GM12878 (cell line): Measurements from ENCODE around the gene MTFP1. TPM values are rescaled to one million over a fixed set of nuclear protein-coding genes. Genes with fewer than 3 reads are reported as not detected.

ENCODE experiments used
- ATAC-seq: fragments of 200-7000 bp; cut with Tn5 transposase; 3 replicates; pipeline ENCODE4 v1.9.1; 2020; ENCODE audit warnings: mild to moderate bottlenecking, moderate library complexity
- BruUV-seq: library from RNA; stranded (reverse); fragments of 400-500 nt; replicated peaks from 2 replicates; lab custom pipeline; 2021; lab: Mats Ljungman, UMichigan
- CTCF ChIA-PET: fragments of 300-600 bp; sonication (Branson Sonifier 250); formaldehyde crosslinking; extraction: SDS; loops from one replicate; lab custom pipeline; 2021; ENCODE audit warnings: inconsistent platforms; lab: Yijun Ruan, JAX
- POLR2A ChIA-PET: fragments of 350-600 bp; formaldehyde crosslinking; extraction: SDS; loops from one replicate; lab custom pipeline; 2021; ENCODE audit warnings: inconsistent platforms; lab: Charles Lee
- RAD21 ChIA-PET: fragments of 300-600 bp; sonication (Branson Sonifier 250); formaldehyde crosslinking; loops from one replicate; lab custom pipeline; 2023; ENCODE audit warnings: antibody characterized with exemption; ENCODE audit not compliant: unreplicated experiment; lab: Charles Lee
- SMC1A ChIA-PET: fragments of 300-600 bp; sonication (Branson Sonifier 250); formaldehyde crosslinking; loops from one replicate; lab custom pipeline; 2023; ENCODE audit not compliant: unreplicated experiment, uncharacterized antibody; lab: Charles Lee
- DNase-seq: peaks from one replicate; pipeline ENCODE4 v3.0.0-alpha.2; 2011; ENCODE audit warnings: low read depth, low spot score
- FAIRE-seq: peaks from 3 replicates; lab custom pipeline; 2011; peaks lifted over from hg19 to GRCh38; lab: Jason Lieb, UNC
- H2AFZ ChIP-seq: 2 replicates; pipeline ENCODE4 v1.6.0; 2011; ENCODE audit warnings: low read depth, low read length, control low read depth; ENCODE audit not compliant: control insufficient read depth
- H3K27ac ChIP-seq: 2 replicates; pipeline ENCODE4 v1.5.1; 2011; ENCODE audit warnings: control low read depth; ENCODE audit not compliant: control insufficient read depth, insufficient read depth
- H3K27me3 ChIP-seq, 2 experiments: replicated peaks in 1 of 2; 2 replicates each; pipeline versions ENCODE4 v1.6.0 to v1.6.1; 2011; ENCODE audit warnings: low read length in 1 of 2; ENCODE audit not compliant: control insufficient read depth in 2 of 2, insufficient read depth in 2 of 2
- H3K36me3 ChIP-seq, 2 experiments: 2 replicates each; pipeline ENCODE4 v1.5.1; 2011; ENCODE audit warnings: low read length in 1 of 2; ENCODE audit not compliant: control insufficient read depth in 2 of 2, insufficient read depth in 2 of 2
- H3K4me1 ChIP-seq: 2 replicates; pipeline ENCODE4 v1.6.1; 2011; ENCODE audit warnings: mild to moderate bottlenecking, low read length, moderate library complexity, mixed read lengths; ENCODE audit not compliant: control insufficient read depth, insufficient read depth
- H3K4me2 ChIP-seq: 2 replicates; pipeline ENCODE4 v1.6.0; 2011; ENCODE audit warnings: control low read depth; ENCODE audit not compliant: control insufficient read depth, insufficient read depth
- H3K4me3 ChIP-seq: fragments of 200-600 bp; sonication (generic); 2 replicates; pipeline ENCODE4 v1.5.1; 2016
- H3K79me2 ChIP-seq: 2 replicates; pipeline ENCODE4 v1.6.0; 2011; ENCODE audit warnings: low read length; ENCODE audit not compliant: control insufficient read depth, insufficient read depth
- H3K9ac ChIP-seq: 2 replicates; pipeline ENCODE4 v1.8.0; 2011; ENCODE audit warnings: low read length, control low read depth, mixed read lengths; ENCODE audit not compliant: control insufficient read depth, insufficient read depth
- H3K9me3 ChIP-seq: replicated peaks from 3 replicates; pipeline ENCODE4 v1.5.1; 2011; ENCODE audit warnings: mild to moderate bottlenecking, low read length; ENCODE audit not compliant: control insufficient read depth, insufficient read depth
- H4K20me1 ChIP-seq: 2 replicates; pipeline ENCODE4 v1.6.0; 2011; ENCODE audit not compliant: control insufficient read depth, insufficient read depth
- ATF2 ChIP-seq: IDR thresholded peaks from 2 replicates; pipeline ENCODE4 v1.6.1; 2012; ENCODE audit warnings: low read length, inconsistent platforms
- BRCA1 ChIP-seq: IDR thresholded peaks from 2 replicates; pipeline ENCODE4 v1.6.1; 2011; ENCODE audit warnings: low read depth, low read length, improper control_type of control experiment
- CHD1 ChIP-seq: IDR thresholded peaks from 2 replicates; pipeline ENCODE4 v1.6.1; 2012; ENCODE audit warnings: low read depth, low read length, improper control_type of control experiment
- CREB1 ChIP-seq: IDR thresholded peaks from 2 replicates; pipeline ENCODE4 v1.6.1; 2012; ENCODE audit warnings: low read depth, mild to moderate bottlenecking, inconsistent platforms
- CREM ChIP-seq: IDR thresholded peaks from 2 replicates; pipeline ENCODE4 v1.6.1; 2014; ENCODE audit warnings: antibody characterized with exemption, low read depth
- CTCF ChIP-seq, 3 experiments: IDR thresholded peaks in 2 of 3; conservative IDR thresholded peaks in 1 of 3; 2 replicates each; pipeline ENCODE4 v1.5.1; 2011; ENCODE audit warnings: low read depth in 3 of 3, low read length in 3 of 3, mild to moderate bottlenecking in 3 of 3, control low read depth in 2 of 3, moderate library complexity in 2 of 3, inconsistent platforms in 1 of 3, mixed read lengths in 1 of 3; ENCODE audit not compliant: control insufficient read depth in 2 of 3, insufficient read depth in 1 of 3; ENCODE audit errors: extremely low read depth in 1 of 3
- HCFC1 ChIP-seq: fragments of 150-350 bp; IDR thresholded peaks from 2 replicates; pipeline ENCODE4 v1.6.1; 2014; ENCODE audit warnings: low read length
- LARP7 ChIP-seq: fragments of 450-650 bp; IDR thresholded peaks from 2 replicates; pipeline ENCODE4 v1.6.1; 2017; ENCODE audit warnings: mild to moderate bottlenecking
- MEF2B ChIP-seq: fragments of 450-650 bp; IDR thresholded peaks from 2 replicates; pipeline ENCODE4 v1.6.1; 2018; ENCODE audit warnings: mild to moderate bottlenecking, moderate library complexity; ENCODE audit not compliant: partially characterized antibody, poor library complexity, severe bottlenecking
- NFIC ChIP-seq: IDR thresholded peaks from 2 replicates; pipeline ENCODE4 v1.6.1; 2012; ENCODE audit warnings: low read depth, mild to moderate bottlenecking, inconsistent platforms, low read length, moderate library complexity
- NFXL1 ChIP-seq: fragments of 450-650 bp; IDR thresholded peaks from 2 replicates; pipeline ENCODE4 v1.6.1; 2017; ENCODE audit warnings: antibody characterized with exemption, mild to moderate bottlenecking, borderline replicate concordance
- NR2C2 ChIP-seq: IDR thresholded peaks from 2 replicates; pipeline ENCODE4 v1.6.1; 2011; ENCODE audit warnings: borderline replicate concordance, low read depth; ENCODE audit not compliant: control insufficient read depth, insufficient read length
- RBBP5 ChIP-seq: fragments of 200-600 bp; sonication (generic); conservative IDR thresholded peaks from 2 replicates; pipeline ENCODE4 v1.6.1; 2016
- RELB ChIP-seq: fragments of 450-650 bp; IDR thresholded peaks from 2 replicates; pipeline ENCODE4 v1.6.1; 2017; ENCODE audit warnings: low read depth, mild to moderate bottlenecking, moderate library complexity
- SREBF1 ChIP-seq: IDR thresholded peaks from 2 replicates; pipeline ENCODE4 v1.6.1; 2012; ENCODE audit warnings: mild to moderate bottlenecking, low read length
- TARDBP ChIP-seq: IDR thresholded peaks from 2 replicates; pipeline ENCODE4 v1.6.1; 2016; ENCODE audit warnings: borderline replicate concordance
- USF1 ChIP-seq: IDR thresholded peaks from 2 replicates; pipeline ENCODE4 v1.6.1; 2011; ENCODE audit warnings: borderline replicate concordance, low read depth, mild to moderate bottlenecking, moderate library complexity, mixed read lengths, low read length; ENCODE audit not compliant: insufficient read depth; ENCODE audit errors: extremely low read length
- ZNF24 ChIP-seq: fragments of 450-650 bp; IDR thresholded peaks from 2 replicates; pipeline ENCODE4 v1.6.1; 2017; ENCODE audit warnings: antibody characterized with exemption, mild to moderate bottlenecking
- WGBS: methylation state at CpG from one replicate; pipeline ENCODE4 v1.1.6; 2016; ENCODE audit warnings: low lambda C conversion rate; ENCODE audit not compliant: insufficient replicate concordance, insufficient coverage; ENCODE audit errors: missing lambda C conversion rate; 5-methylcytosine and 5-hydroxymethylcytosine counted together
- in situ Hi-C: fragments of 300-500 bp; cut with MboI; formaldehyde crosslinking; loops from 9 replicates; pipeline ENCODE4 v1.14.3; 2018; ENCODE audit warnings: mixed read lengths
- intact Hi-C: fragments of 100-400 bp; cut with micrococcal nuclease; formaldehyde crosslinking; loops from one replicate; pipeline ENCODE4 v1.14.2; 2022; ENCODE audit not compliant: unreplicated experiment
- polyA plus RNA-seq, 11 experiments: library from polyadenylated mRNA; depleted of rRNA in 4 of 11; unstranded in 6 of 11; stranded (reverse) in 5 of 11; fragments of >200 nt; fragmentation: Nextera tagmentation in 4 of 11; fragmentation: Illumina TruSeq in 1 of 11; extraction: Ambion mirVana in 4 of 11; extraction: Trizol in 1 of 11; gene quantifications; 1 replicate in 1 of 11; 2 replicates in 10 of 11; pipeline versions ENCODE4 v1.2.1 to v1.2.3, GENCODE V29; 2011 to 2016; ENCODE audit warnings: inconsistent platforms in 2 of 11, missing spikeins in 2 of 11, low read depth in 1 of 11
- total RNA-seq, 4 experiments: library from RNA; depleted of rRNA in 3 of 4; stranded (reverse); fragments of >200 nt in 3 of 4; fragmentation: Illumina TruSeq in 1 of 4; extraction: Trizol in 1 of 4; gene quantifications; 2 replicates each; pipeline versions ENCODE4 v1.2.1 to v1.2.3, GENCODE V29; 2013 to 2021

Gene MTFP1
- total and polyA plus RNA-seq, 10 of the 15 experiments (the other 5 are each of a cell fraction or from before 2014, with no cell fraction given) = 20.5 to 133 (median 59.8) TPM

- H3K79me2 ChIP-seq = peaks cover 45% of the 10 kb centered on the region
- H3K9me3 ChIP-seq = no peaks in the 10 kb centered on the region; the same call in 2 of the 3 replicates
- peak overlapping the region; percentile 91 for H3K27ac ChIP-seq
- H3K36me3 ChIP-seq = peaks cover 3 to 19% of the 10 kb centered on the region in 2 experiments; a peak in 3 of 4 replicates
- H3K4me2 ChIP-seq = peak overlapping the region; percentile 99
- SMC1A ChIA-PET = interaction anchor here (0.6 to 6.0 kb wide), 20 partner anchors 10 to 183 kb away, joined by 3 to 69 read pairs (median 5); partner anchors contain the start of genes CASTOR1, RNF215, SEC14L2 and TCN2
- DNase-seq = peak; percentile 99
- under 1% methylated on average over 31 of the region's 31 CpGs for WGBS
- intact Hi-C loops (loop anchor here (1.0 kb wide), 1 partner anchor 33 kb away; no protein-coding TSS in a partner anchor), in situ Hi-C loops (no loop called here)
- peak overlapping the region; percentile 86 for H3K4me3 ChIP-seq
- BruUV-seq = no TSS peak
- peak; percentile 91 for FAIRE-seq
- peaks cover 22% of the 10 kb centered on the region for H3K4me1 ChIP-seq
- CTCF ChIA-PET = interaction anchor here (0.6 to 7.5 kb wide), 21 partner anchors 9 to 316 kb away, joined by 3 to 172 read pairs (median 4); partner anchors contain the start of genes CASTOR1, CCDC157, RNF215 and SEC14L2
- H3K9ac ChIP-seq = peak overlapping the region; percentile 87
- RAD21 ChIA-PET = interaction anchor here (0.7 to 7.3 kb wide), 15 partner anchors 10 to 331 kb away, joined by 3 to 137 read pairs (median 4); partner anchors contain the start of genes CASTOR1, CCDC157, RNF215 and SEC14L2
- POLR2A ChIA-PET = interaction anchor here (0.6 to 6.4 kb wide), 26 partner anchors 9 to 1369 kb away, joined by 3 to 60 read pairs (median 4); partner anchors contain the start of genes MTMR3, PIK3IP1, RNF215 and SEC14L2
- H4K20me1 ChIP-seq = no peaks in the 10 kb centered on the region
- no peaks in the 10 kb centered on the region for H3K27me3 ChIP-seq
- ATAC-seq = peak; percentile 88
- H2AFZ ChIP-seq = peak overlapping the region; percentile 67
- TF ChIP-seq ZNF24 (no peak), ATF2 (no peak), RBBP5 (no peak), BRCA1 (no peak), NR2C2 (no peak), LARP7 (no peak), CREM (peak; percentile 96), CTCF (IDR thresholded peaks at IDR 0.05 in 2 of 3, conservative IDR thresholded peaks at IDR 0.05 in 1 of 3; ENCODE audit: control insufficient read depth in 2 of 3, extremely low read depth in 1 of 3, insufficient read depth in 1 of 3, low read depth in 3 of 3, low read length in 3 of 3) (no peak), SREBF1 (0 out of 2 replicates have a peak, but pooled peaks have one; percentile 38), NFIC (no peak), TARDBP (peak; percentile 51), MEF2B (peak; percentile 80), RELB (peak; percentile 86; the same call in 1 of the 2 replicates), CHD1 (0 out of 2 replicates have a peak, but pooled peaks have one; percentile 11), HCFC1 (peak; percentile 90), NFXL1 (no peak), CREB1 (peak; percentile 96), USF1 (peak; percentile 90)
Observed at GRCh38 chr22:30423959-30424533, 1.5 kb upstream of the MTFP1 start.
